ENCODE data around the gene FSTL4.
A peak's percentile ranks its signal among the peaks of the same experiment; 100 is the strongest.

- TF ChIP-seq CTCF (CRISPR knock-in tag; IDR thresholded peaks at IDR 0.05) (peak; percentile 60), FOXK2 (IDR thresholded peaks at IDR 0.05) (no peak), EZH2 (conservative IDR thresholded peaks at IDR 0.05; ENCODE audit: low read depth, low read length) (no peak), POLR2AphosphoS5 (IDR thresholded peaks at IDR 0.05; ENCODE audit: low read depth, low read length) (no peak), CHD4 (IDR thresholded peaks at IDR 0.05; ENCODE audit: borderline replicate concordance, low read length) (no peak), NFIC (IDR thresholded peaks at IDR 0.05; ENCODE audit: low read length) (no peak), ADNP (CRISPR knock-in tag; IDR thresholded peaks at IDR 0.05) (no peak), POLR2A (IDR thresholded peaks at IDR 0.05; ENCODE audit: insufficient read depth in 1 of 2, low read depth in 2 of 2, low read length in 2 of 2) (no peak), KAT2B (IDR thresholded peaks at IDR 0.05; ENCODE audit: borderline replicate concordance, low read depth, low read length) (no peak), ZNF577 (CRISPR knock-in tag; IDR thresholded peaks at IDR 0.05; ENCODE audit: borderline replicate concordance, low read depth) (no peak), ZBTB38 (CRISPR knock-in tag; IDR thresholded peaks at IDR 0.05) (no peak), NPAS2 (CRISPR knock-in tag; IDR thresholded peaks at IDR 0.05; ENCODE audit: borderline replicate concordance) (no peak)
Observed at GRCh38 chr5:133347039-133347438, 265.3 kb downstream of the FSTL4 start.

Measured in HepG2 (cell line).